Omental fat pad (tissue), 4 donors: ENCODE measurements around the gene CEP72. TPM values are rescaled to one million over a fixed set of nuclear protein-coding genes. Genes with fewer than 3 reads are reported as not detected.

Experiments used
- ATAC-seq: fragments of 150-250 bp; one replicate; pipeline ENCODE4 v1.9.1; 2016; ENCODE audit warnings: mild to moderate bottlenecking, moderate library complexity; ENCODE audit not compliant: low FRiP score
- DNase-seq: peaks from one replicate; pipeline ENCODE4 v3.0.0-alpha.2; 2019; ENCODE audit warnings: low spot score
- total RNA-seq, 4 donors: library from RNA; depleted of rRNA; stranded (reverse); fragments of >200 nt; gene quantifications; one replicate each; pipeline ENCODE4 v1.1.0, GENCODE V29; 2016
- TF ChIP-seq, protein P1 (sequence below), 3 donors: fragments of 450-650 bp; IDR thresholded peaks; one replicate each; pipeline ENCODE4 v1.5.1; 2016 to 2017; ENCODE audit warnings: antibody characterized with exemption in 3 of 3, mild to moderate bottlenecking in 3 of 3, moderate library complexity in 2 of 3

The CEP72 gene
- total RNA-seq: 1 to 10 TPM; 1.1 to 2.0 (median 1.7) TPM

GRCh38 chr5:611731-612486 lies at the start of gene CEP72:
CEP72 (plus strand) TSS chr5:612340; CDS start chr5:612362, 22 bp downstream.
- TF ChIP-seq, protein P1, sequence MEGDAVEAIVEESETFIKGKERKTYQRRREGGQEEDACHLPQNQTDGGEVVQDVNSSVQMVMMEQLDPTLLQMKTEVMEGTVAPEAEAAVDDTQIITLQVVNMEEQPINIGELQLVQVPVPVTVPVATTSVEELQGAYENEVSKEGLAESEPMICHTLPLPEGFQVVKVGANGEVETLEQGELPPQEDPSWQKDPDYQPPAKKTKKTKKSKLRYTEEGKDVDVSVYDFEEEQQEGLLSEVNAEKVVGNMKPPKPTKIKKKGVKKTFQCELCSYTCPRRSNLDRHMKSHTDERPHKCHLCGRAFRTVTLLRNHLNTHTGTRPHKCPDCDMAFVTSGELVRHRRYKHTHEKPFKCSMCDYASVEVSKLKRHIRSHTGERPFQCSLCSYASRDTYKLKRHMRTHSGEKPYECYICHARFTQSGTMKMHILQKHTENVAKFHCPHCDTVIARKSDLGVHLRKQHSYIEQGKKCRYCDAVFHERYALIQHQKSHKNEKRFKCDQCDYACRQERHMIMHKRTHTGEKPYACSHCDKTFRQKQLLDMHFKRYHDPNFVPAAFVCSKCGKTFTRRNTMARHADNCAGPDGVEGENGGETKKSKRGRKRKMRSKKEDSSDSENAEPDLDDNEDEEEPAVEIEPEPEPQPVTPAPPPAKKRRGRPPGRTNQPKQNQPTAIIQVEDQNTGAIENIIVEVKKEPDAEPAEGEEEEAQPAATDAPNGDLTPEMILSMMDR (IDR thresholded peaks at IDR 0.05): no peak
- peak; percentile 56 for DNase-seq
- ATAC-seq: peak; percentile 93

DNA sequence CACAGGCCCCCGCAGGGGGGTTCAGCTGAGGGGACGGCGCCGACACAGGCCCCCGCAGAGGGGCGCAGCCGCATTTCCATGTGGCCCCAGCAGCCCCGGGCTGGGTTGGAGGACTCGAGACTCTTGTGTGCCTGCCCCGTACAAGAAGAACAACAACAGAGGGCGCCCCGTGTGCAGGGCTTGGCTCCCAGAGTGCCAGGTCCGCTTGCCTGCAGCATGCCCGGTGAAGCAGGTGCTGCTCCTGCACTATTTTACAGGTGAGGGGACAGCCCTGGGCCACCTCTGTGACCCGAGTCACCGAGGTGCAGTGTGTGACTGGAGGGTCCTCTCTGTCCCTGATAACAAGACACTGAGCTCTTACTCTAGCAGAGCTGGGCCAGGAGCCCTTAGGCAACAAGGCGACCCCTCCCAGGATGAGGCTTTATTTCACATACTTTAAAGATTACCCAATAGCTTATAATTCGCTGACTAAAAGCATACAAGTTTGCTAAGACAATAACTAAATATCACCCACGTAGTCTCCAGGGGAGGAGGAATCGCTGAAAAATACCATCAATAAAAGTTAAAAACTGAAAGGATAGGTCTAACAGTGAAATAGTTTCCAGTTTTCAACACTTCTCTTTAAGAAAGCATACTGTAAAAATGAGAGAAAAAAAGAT lies 46.2 kb upstream of the CEP72 start:
- TF ChIP-seq, protein P1 (IDR thresholded peaks at IDR 0.05): no peak
- ATAC-seq (no peak), DNase-seq (no peak)

DNA sequence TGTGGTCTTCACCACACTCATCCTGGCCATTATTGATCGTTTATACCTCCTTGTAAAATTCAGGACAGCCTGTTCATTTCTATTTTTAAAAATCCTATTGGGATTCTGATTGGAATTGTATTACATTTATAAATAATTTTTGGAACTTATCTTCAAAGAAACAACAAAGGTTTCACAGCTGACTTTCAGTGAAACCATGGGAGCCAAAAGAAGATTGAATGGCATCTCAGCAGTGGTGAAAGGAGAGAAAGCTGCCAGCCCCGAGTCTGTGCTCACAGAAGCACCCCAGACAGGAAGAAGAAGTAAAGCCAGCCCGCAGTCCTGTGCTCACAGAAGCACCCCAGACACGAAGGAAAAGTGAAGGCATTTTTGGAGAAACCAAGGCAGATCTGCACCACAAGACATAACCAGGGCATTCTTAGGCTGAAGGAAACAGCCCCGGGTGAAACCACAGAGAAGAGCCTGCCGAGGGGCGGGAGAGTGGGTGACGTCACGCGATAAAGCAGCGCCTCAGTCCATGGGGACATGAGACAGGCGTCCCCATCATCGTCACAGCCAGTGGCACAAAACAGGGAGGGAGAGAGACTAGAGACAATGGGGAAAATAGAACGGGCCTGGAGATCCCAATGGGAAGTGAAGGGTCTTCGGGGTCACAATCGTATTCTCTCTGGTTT lies 45.4 kb upstream of the CEP72 start:
- DNase-seq (no peak), ATAC-seq (no peak)
- TF ChIP-seq, protein P1 (IDR thresholded peaks at IDR 0.05): no peak

DNA sequence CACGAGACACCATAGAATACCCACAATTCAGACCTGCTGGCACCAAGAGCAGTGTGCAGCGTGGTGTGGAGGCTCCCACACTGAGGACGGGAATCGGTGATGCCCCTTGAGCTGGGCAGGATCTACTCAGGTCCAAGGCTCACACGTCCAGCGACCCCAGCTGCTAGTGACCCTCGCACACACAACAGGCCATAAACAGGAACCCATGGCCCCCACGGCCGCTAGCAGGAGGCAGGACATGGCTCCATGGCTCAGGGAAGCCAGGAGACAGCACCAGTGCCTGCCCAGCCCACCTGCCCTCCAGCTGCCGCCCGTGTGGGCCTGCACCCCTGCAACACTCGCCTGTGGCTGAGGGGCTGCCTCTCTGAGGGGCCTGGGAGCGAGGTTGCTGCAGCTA lies 44.5 kb upstream of the CEP72 start:
- ATAC-seq (no peak), DNase-seq (no peak)
- TF ChIP-seq, protein P1 (IDR thresholded peaks at IDR 0.05): no peak

DNA sequence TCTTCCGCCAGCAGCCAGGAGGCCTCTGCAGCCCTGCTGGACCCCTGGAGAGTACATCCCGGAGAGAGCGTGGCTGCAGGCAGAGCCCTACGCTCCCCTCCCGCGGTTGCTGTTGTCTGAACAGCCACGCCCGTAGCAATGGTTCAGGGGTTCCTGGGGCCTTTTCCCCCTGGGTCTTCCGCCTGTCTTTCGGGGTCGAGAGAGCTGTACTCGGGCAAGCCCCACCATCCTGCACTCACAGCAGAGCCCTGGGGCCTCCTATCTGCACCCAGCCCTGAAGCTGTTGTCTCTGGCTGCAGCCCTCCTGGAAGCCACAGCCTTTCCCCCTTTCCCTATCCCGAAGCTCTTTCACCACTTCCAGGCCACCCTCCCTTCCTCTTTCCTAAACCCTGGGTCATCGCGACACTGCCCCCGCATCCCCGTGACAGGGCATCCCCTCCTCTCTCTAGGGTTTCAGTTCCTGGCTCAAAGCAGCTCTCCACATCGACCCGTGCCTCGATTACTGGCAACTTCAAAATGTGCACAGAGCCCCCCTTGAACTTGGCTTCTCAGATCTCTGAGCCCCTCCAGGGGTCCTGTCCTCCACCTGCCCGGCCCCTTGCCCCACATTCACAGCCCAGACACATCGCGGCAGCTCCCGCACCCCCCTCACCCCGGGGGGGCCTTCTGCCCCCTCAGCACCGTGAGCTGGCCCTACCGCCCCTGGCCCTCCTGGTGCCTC lies 43.9 kb upstream of the CEP72 start:
- TF ChIP-seq, protein P1 (IDR thresholded peaks at IDR 0.05): no peak
- no peak for ATAC-seq
- DNase-seq: no peak

- no peak for DNase-seq
- TF ChIP-seq, protein P1 (IDR thresholded peaks at IDR 0.05): no peak
- no peak for ATAC-seq
These were observed 43.3 kb upstream of the CEP72 start for GRCh38 chr5:568809-569208.
